Smooth muscle cell (in vitro differentiated cells): ENCODE data around the gene HCFC1. TPM values are rescaled to one million over a fixed set of nuclear protein-coding genes. Genes with fewer than 3 reads are reported as not detected.

Experiments used
- DNase-seq: peaks from one replicate; lab custom pipeline; 2025; ENCODE audit not compliant: unreplicated experiment; lab: John Stamatoyannopoulos, UW
- H2AFZ ChIP-seq: fragments of 200-600 bp; sonication (generic); 2 replicates; pipeline ENCODE4 v1.6.0; 2016; ENCODE audit warnings: antibody characterized with exemption, low read depth, mild to moderate bottlenecking
- H3F3A ChIP-seq: fragments of 200-600 bp; sonication (generic); 2 replicates; pipeline ENCODE4 v1.6.0; 2017; ENCODE audit warnings: antibody characterized with exemption, low read depth
- H3K27ac ChIP-seq: fragments of 200-600 bp; sonication (generic); 2 replicates; pipeline ENCODE4 v1.5.1; 2016; ENCODE audit warnings: low read depth, mild to moderate bottlenecking
- H3K27me3 ChIP-seq: fragments of 200-600 bp; sonication (generic); 2 replicates; pipeline ENCODE4 v1.6.1; 2016; ENCODE audit warnings: low read depth, mild to moderate bottlenecking
- H3K36me3 ChIP-seq: fragments of 200-600 bp; sonication (generic); 2 replicates; pipeline ENCODE4 v1.5.1; 2016; ENCODE audit warnings: low read depth
- H3K4me1 ChIP-seq: fragments of 200-600 bp; sonication (generic); 2 replicates; pipeline ENCODE4 v1.5.1; 2016; ENCODE audit warnings: low read depth
- H3K4me2 ChIP-seq: fragments of 200-600 bp; sonication (generic); 2 replicates; pipeline ENCODE4 v1.6.0; 2016; ENCODE audit warnings: mild to moderate bottlenecking
- H3K4me3 ChIP-seq: fragments of 200-600 bp; sonication (generic); 2 replicates; pipeline ENCODE4 v1.5.1; 2016; ENCODE audit warnings: mild to moderate bottlenecking
- H3K79me2 ChIP-seq: fragments of 200-600 bp; sonication (generic); 2 replicates; pipeline ENCODE4 v1.6.0; 2016; ENCODE audit warnings: low read depth, mild to moderate bottlenecking
- H3K9ac ChIP-seq: fragments of 200-600 bp; sonication (generic); 2 replicates; pipeline ENCODE4 v1.6.0; 2016; ENCODE audit warnings: low read depth
- H3K9me3 ChIP-seq: fragments of 200-600 bp; sonication (generic); replicated peaks from 2 replicates; pipeline ENCODE4 v1.5.1; 2016; ENCODE audit warnings: low read depth
- H4K20me1 ChIP-seq: fragments of 200-600 bp; sonication (generic); 2 replicates; pipeline ENCODE4 v1.6.0; 2016; ENCODE audit warnings: low read depth
- WGBS: methylation state at CpG from one replicate; pipeline ENCODE4 v1.1.7; 2016; ENCODE audit warnings: low lambda C conversion rate; 5-methylcytosine and 5-hydroxymethylcytosine counted together
- polyA plus RNA-seq: library from polyadenylated mRNA; unstranded; fragments of >200 nt; fragmentation: Nextera tagmentation; extraction: Ambion mirVana; gene quantifications from 2 replicates; pipeline ENCODE4 v1.2.1, GENCODE V29; 2016
- total RNA-seq: library from RNA; depleted of rRNA; stranded (reverse); fragments of >200 nt; gene quantifications from 2 replicates; pipeline ENCODE4 v1.2.3, GENCODE V29; 2014
- TF ChIP-seq, protein P1 (sequence below): fragments of 200-600 bp; sonication (generic); IDR thresholded peaks from 2 replicates; pipeline ENCODE4 v1.5.1; 2017; ENCODE audit warnings: borderline replicate concordance, mild to moderate bottlenecking, antibody characterized with exemption; ENCODE audit not compliant: insufficient read depth, poor library complexity, severe bottlenecking

The HCFC1 gene
- total and polyA plus RNA-seq, 2 experiments from 2014 or later: 22.8 to 23.3 TPM

GRCh38 chrX:153925739-153926551 is 45.7 kb downstream of the HCFC1 start, which contains the start of gene ARHGAP4:
Gene ARHGAP4, minus strand, starts transcription at chrX:153926264. Its CDS starts 62 bp downstream, at chrX:153926202.
- no peak for DNase-seq
- peak within 1 kb of the TSS; percentile 87 for H3K4me2 ChIP-seq
- H3K9ac ChIP-seq: no peak within 1 kb of the TSS
- H3F3A ChIP-seq: no peaks in the 10 kb centered on the region
- peak within 1 kb of the TSS; percentile 49 for H3K27ac ChIP-seq
- H3K27me3 ChIP-seq: no peaks in the 10 kb centered on the region
- peak within 1 kb of the TSS; percentile 20 for H3K4me3 ChIP-seq
- WGBS: 40% methylated on average over 25 of the region's 59 CpGs
- H4K20me1 ChIP-seq: no peaks in the 10 kb centered on the region
- H3K79me2 ChIP-seq: no peaks in the 10 kb centered on the region
- no peaks in the 10 kb centered on the region for H3K4me1 ChIP-seq
- no peak within 1 kb of the TSS for H2AFZ ChIP-seq
- TF ChIP-seq, protein P1, sequence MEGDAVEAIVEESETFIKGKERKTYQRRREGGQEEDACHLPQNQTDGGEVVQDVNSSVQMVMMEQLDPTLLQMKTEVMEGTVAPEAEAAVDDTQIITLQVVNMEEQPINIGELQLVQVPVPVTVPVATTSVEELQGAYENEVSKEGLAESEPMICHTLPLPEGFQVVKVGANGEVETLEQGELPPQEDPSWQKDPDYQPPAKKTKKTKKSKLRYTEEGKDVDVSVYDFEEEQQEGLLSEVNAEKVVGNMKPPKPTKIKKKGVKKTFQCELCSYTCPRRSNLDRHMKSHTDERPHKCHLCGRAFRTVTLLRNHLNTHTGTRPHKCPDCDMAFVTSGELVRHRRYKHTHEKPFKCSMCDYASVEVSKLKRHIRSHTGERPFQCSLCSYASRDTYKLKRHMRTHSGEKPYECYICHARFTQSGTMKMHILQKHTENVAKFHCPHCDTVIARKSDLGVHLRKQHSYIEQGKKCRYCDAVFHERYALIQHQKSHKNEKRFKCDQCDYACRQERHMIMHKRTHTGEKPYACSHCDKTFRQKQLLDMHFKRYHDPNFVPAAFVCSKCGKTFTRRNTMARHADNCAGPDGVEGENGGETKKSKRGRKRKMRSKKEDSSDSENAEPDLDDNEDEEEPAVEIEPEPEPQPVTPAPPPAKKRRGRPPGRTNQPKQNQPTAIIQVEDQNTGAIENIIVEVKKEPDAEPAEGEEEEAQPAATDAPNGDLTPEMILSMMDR: no peak
- H3K36me3 ChIP-seq: no peaks in the 10 kb centered on the region
- H3K9me3 ChIP-seq: no peaks in the 10 kb centered on the region

DNA sequence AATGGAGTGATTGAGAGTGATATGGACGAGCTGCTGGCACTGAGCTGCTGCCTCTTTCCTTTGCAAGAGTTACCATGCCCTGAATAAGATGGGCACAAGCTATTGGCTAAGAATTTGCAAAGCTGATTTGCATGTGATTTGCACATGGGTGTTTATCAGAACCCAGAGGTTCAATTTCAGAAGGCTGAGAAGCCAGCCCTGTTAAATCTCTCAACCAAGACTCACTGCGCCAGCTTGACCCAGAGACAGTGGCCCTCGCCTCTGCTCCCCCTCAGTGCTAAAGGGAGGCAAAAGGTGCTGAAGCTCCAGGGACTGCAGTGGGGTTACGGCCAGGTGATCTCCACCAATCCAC is 46.3 kb downstream of the HCFC1 start:
- Histone ChIP-seq H3F3A (no peaks in the 10 kb centered on the region), H3K4me3 (peak overlapping the region; percentile 20), H3K79me2 (no peaks in the 10 kb centered on the region), H4K20me1 (no peaks in the 10 kb centered on the region), H3K9me3 (no peaks in the 10 kb centered on the region), H2AFZ (no peak overlapping the region), H3K9ac (no peak overlapping the region), H3K4me2 (peak overlapping the region; percentile 87), H3K27ac (no peak overlapping the region), H3K27me3 (no peaks in the 10 kb centered on the region), H3K36me3 (no peaks in the 10 kb centered on the region), H3K4me1 (no peaks in the 10 kb centered on the region)
- DNase-seq: no peak
- TF ChIP-seq, protein P1: no peak
- WGBS: 86% methylated on average over 4 of the region's 4 CpGs

DNA sequence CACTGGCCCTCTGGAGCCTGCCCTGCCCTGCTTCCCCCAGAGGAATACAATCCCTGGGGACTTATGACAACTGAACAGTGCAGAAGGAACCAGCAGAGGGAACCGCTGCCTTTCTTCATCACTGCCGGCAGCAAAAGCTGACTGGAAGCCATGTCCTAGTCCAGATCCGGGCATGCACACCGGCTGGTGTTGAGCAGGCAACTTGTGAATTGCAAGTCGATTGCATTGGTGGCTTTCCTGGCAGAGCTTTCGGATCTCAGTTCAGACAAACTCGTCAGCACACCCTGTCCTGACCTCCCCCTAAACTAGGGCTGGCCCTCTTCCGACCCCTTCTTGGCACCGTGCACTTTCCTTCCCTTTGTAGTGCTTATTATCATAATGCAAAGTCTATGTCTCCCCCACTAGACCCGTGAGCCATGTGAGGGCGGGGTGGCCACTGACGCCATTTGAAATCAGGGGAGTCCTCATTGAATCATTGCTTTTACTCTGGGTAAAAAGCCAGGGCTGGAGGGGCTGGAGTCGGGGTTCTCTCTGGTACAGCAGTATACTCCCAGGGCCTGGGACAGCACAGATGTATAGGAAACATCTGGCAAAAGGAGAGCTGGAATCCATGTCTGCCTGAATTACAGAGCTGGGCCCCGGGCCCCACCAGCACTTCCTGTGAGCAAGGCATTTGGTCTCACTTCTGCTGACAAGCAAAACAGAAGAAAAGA is 47.3 kb downstream of the HCFC1 start:
- no peak for DNase-seq

More for the DNA sequence above, 47.3 kb downstream of the HCFC1 start:
- H3K4me2 ChIP-seq: no peak overlapping the region
- H3K9me3 ChIP-seq: no peaks in the 10 kb centered on the region
- no peaks in the 10 kb centered on the region for H3K4me1 ChIP-seq
- no peak overlapping the region for H3K9ac ChIP-seq
- WGBS: 63% methylated on average over 14 of the region's 14 CpGs
- no peak overlapping the region for H3K4me3 ChIP-seq
- H3K27me3 ChIP-seq: no peaks in the 10 kb centered on the region
- no peaks in the 10 kb centered on the region for H3F3A ChIP-seq
- TF ChIP-seq, protein P1: no peak
- H3K79me2 ChIP-seq: no peaks in the 10 kb centered on the region
- no peaks in the 10 kb centered on the region for H3K36me3 ChIP-seq
- H3K27ac ChIP-seq: no peak overlapping the region
- H2AFZ ChIP-seq: no peak overlapping the region
- no peaks in the 10 kb centered on the region for H4K20me1 ChIP-seq
